ENCODE results near the gene MYO1F.

MYO1F gene

DNA sequence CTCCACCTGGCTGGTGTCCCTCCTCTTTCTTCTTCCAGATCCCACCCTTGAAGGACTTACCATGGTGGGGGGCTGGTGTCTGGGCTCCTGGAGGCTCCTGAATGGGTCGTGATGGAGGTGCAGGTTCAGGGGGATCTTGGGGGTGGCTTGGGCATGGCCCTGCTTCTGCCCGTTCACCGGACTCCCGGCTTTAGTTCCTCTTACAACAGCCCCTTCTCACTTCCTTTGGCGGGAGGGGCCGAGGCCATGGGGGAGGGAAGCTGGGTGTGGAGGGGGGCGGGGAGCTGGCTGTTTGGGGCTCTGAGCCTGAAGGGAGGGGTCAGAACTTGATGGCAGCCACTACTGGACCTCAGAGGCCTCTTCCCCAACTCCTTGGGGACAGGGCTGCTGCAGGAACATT is at the start of gene MYO1F:
Gene MYO1F, minus strand, starts transcription at position 196 of the 400 bp plus-strand sequence. Its CDS starts 133 bp downstream, at position 63.
- TF ChIP-seq CTCF (IDR thresholded peaks at IDR 0.05): no peak

- no peak for TF ChIP-seq CTCF (IDR thresholded peaks at IDR 0.05)
Measured at GRCh38 chr19:8626842-8627241, 49.6 kb upstream of the MYO1F start.

DNA sequence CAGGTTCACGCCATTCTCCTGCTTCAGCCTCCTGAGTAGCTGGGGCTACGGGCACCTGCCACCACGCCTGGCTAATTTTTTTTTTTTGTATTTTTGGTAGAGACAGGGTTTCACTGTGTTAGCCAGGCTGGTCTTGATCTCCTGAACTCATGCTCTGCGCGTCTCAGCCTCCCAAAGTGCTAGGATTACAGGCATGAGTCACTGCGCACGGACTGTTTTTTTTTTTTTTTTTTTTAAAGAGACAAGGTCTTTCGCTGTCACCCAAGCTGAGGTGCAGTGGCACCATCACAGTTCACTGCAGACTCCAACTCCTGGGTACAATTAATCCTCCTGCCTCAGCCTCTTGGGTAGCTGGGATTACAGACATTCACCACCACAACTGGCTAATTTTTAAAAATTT is 41.5 kb upstream of the MYO1F start:
- no peak for TF ChIP-seq CTCF (IDR thresholded peaks at IDR 0.05)

- TF ChIP-seq CTCF (IDR thresholded peaks at IDR 0.05): no peak
Measured at GRCh38 chr19:8617984-8618383, 40.7 kb upstream of the MYO1F start.

- TF ChIP-seq CTCF (IDR thresholded peaks at IDR 0.05): no peak
Measured at GRCh38 chr19:8616861-8617260, 39.6 kb upstream of the MYO1F start.

- TF ChIP-seq CTCF (IDR thresholded peaks at IDR 0.05): peak; percentile 96
Measured at GRCh38 chr19:8615813-8616596, 38.8 kb upstream of the MYO1F start.

DNA sequence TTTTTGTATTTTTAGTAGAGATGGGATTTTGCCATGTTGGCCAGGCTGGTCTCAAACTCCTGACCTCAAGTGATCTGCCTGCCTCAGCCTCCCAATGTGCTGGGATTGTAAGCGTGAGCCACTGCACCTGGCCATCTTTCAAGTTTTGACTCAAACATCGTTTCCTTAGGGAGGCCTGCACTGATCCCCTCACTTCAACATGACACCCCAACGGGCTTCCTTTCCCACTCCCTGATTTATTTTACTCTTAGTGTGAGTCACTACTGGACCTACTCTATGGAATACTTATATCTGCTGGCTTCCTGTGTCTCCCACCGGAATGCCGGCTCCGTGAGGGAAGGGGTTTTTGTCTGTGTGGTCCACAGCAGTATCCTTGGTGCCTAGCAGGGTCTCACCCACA is 37.8 kb upstream of the MYO1F start:
- no peak for TF ChIP-seq CTCF (IDR thresholded peaks at IDR 0.05)

- no peak for TF ChIP-seq CTCF (IDR thresholded peaks at IDR 0.05)
Measured at GRCh38 chr19:8614455-8614854, 37.2 kb upstream of the MYO1F start.

All from LNCAP (cell line).